22Rv1 (cell line): ENCODE data around the gene TEX19.

Experiments
- H3K27ac ChIP-seq: fragments of 450-650 bp; 2 replicates; pipeline ENCODE4 v1.5.1; 2017
- ZFX ChIP-seq: fragments of 450-650 bp; IDR thresholded peaks from 2 replicates; pipeline ENCODE4 v1.6.1; 2017; ENCODE audit warnings: antibody characterized with exemption, borderline replicate concordance
- TF ChIP-seq, protein P1 (sequence below): fragments of 450-650 bp; IDR thresholded peaks from 2 replicates; pipeline ENCODE4 v1.5.1; 2017; ENCODE audit warnings: mild to moderate bottlenecking

TEX19 gene

GRCh38 chr17:82334622-82335394 lies 24.2 kb upstream of the TEX19 start:
- TF ChIP-seq, protein P1, sequence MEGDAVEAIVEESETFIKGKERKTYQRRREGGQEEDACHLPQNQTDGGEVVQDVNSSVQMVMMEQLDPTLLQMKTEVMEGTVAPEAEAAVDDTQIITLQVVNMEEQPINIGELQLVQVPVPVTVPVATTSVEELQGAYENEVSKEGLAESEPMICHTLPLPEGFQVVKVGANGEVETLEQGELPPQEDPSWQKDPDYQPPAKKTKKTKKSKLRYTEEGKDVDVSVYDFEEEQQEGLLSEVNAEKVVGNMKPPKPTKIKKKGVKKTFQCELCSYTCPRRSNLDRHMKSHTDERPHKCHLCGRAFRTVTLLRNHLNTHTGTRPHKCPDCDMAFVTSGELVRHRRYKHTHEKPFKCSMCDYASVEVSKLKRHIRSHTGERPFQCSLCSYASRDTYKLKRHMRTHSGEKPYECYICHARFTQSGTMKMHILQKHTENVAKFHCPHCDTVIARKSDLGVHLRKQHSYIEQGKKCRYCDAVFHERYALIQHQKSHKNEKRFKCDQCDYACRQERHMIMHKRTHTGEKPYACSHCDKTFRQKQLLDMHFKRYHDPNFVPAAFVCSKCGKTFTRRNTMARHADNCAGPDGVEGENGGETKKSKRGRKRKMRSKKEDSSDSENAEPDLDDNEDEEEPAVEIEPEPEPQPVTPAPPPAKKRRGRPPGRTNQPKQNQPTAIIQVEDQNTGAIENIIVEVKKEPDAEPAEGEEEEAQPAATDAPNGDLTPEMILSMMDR: no peak
- TF ChIP-seq ZFX: no peak
- peak overlapping the region; percentile 91 for H3K27ac ChIP-seq

- TF ChIP-seq, protein P1: no peak
- TF ChIP-seq ZFX: no peak
- peak overlapping the region; percentile 18; the same call in 1 of the 2 replicates for H3K27ac ChIP-seq
These were observed 20.0 kb upstream of the TEX19 start for GRCh38 chr17:82338858-82339633.

DNA sequence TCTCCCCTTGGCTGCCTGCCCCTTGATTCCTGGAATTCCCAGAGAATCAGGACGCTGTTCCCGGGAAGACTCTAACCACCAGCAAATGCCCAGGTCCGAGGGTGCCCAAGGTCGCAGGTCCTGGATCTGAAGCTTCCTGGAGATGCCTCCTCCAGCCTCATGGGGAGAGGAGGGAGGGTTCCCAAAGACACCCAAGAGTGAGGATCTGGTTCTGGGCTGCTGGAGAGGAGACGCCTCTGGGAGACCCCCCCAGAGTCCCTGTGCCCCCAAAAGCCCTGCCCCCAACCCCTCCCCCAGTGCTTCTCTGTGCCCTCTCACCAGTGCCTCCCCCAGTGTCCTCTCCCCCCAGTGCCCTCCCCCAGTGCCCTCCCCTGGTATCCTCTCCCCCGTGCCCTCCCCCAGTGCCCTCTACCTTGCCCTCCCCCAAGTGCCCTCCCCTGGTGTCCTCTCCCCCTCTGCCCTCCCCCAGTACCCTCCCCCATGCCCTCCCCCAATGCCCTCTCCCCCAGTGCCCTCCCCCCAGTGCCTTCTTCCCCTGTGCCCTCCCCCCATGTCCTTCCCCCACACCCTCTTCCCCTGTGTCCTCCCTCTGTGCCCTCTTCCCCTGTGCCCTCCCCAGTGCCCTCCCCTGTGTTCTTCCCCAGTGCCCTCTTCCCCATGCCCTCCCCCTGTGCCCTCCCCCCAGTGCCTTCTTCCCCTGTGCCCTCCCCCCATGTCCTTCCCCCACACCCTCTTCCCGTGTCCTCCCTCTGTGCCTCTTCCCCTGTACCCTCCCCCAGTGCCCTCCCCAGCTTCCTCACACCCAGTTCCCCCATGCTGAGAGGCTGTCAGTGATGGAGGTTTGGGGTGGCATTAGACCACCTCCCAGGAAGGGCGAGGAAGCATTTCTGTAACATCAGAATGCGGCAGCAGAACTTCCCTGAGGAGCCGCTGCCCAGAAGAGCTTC lies 19.1 kb upstream of the TEX19 start:
- TF ChIP-seq, protein P1: no peak
- no peak for TF ChIP-seq ZFX
- H3K27ac ChIP-seq: peak overlapping the region; percentile 18; the same call in 1 of the 2 replicates

GRCh38 chr17:82342361-82343079 lies 16.5 kb upstream of the TEX19 start:
- no peak overlapping the region for H3K27ac ChIP-seq
- TF ChIP-seq ZFX: no peak
- TF ChIP-seq, protein P1: no peak

- no peak overlapping the region for H3K27ac ChIP-seq
- no peak for TF ChIP-seq ZFX
- TF ChIP-seq, protein P1: no peak
These were observed 15.5 kb upstream of the TEX19 start for GRCh38 chr17:82343560-82343959.

DNA sequence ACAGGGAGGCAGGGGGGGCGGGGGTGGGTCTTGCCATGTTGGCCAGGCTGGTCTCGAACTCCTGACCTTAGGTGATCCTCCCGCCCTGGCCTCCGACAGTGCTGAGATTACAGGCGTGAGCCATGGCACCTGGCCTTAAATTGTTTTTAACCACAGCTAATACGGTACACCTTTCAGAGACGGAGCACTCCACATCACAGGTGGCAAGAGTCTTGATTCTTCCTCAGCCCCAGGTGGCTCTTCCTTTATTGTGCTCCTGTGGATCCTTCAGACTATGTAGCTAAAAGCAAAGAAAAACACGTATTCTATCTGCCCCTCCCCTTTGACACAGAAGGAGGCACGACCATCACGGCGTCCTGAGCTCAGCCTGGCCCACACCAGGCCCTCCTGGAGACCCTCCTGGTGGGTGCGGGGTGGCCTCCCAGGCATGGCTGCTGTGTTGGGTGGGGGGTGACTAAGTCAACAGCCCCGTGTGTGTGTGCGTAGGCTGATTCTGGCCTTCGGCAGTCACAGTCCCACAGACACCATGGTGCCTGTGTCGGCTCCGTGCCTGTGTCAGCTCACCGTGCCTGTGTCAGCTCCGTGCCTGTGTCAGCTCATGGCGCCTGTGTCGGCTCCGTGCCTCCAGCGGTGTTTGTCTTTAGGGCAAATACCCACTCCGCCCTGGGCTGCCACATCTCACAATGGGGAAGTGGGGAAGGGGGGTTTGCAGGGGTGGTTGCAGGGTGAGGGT lies 14.7 kb upstream of the TEX19 start:
- TF ChIP-seq ZFX: no peak
- TF ChIP-seq, protein P1: no peak
- H3K27ac ChIP-seq: no peak overlapping the region
